C1 segment of cervical spinal cord (tissue), 14 donors: ENCODE data around the gene FMNL2.

ENCODE experiments used
- DNase-seq, 14 donors: peaks; one replicate each; lab custom pipeline; 2025; lab: John Stamatoyannopoulos, UW

Gene FMNL2

DNA sequence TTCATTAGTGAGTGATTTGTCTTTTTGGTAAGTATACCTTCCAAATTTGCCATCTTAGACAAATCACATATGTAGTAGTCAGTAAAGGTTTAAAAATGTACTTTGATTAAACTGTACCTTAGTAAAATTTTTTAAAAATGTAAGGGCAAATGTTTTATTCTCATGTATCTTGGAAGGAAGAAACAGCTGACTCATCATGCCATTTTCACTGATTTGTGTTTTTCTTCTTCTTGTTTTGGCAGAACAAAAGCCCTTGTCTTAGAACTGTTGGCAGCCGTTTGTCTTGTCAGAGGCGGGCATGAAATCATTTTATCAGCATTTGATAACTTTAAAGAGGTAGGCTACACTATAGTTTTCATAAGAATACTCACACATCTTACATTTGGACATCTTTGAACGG is 245.7 kb downstream of the FMNL2 start:
- peak in 1 of 14 donors; percentile 18 for DNase-seq

DNA sequence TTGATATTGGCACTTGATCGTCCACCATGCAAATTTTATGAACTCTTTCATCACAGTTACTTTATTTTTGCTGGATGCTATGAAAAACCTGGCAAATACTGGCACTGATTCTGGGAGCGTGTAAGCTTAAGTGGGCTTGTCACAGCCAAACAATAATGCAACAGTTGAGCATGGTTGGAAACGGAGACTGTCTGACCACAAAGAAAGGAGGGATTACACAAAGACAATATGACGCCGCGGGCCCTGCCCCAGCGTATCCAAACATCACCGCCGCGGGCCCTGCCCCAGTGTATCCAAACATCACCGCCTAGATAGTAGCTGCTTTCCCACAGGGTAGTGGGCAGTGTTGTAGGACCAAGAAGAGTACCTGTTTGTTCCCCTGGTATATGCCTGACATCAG is 246.4 kb downstream of the FMNL2 start:
- peak in 5 of 14 donors; percentile 7 to 17 (median 16) for DNase-seq

DNA sequence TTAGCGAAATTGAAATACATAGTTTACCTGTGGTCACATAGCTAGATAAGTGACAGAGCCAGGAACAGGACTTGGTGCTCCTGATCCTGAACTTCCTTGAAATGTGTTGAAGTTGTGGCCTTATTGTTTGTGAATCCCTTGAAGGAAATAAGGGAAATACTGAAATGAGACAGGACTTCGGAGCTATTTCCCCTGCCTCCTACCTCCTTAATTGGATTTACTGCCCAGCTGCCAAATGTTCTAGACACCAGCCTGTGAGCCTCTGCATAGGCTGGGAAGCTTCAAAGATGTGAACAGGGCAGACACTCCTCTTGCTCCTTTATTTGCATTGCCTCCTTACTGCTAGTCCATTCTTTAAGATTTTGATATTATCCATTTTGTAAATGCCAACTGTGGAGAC is 247.1 kb downstream of the FMNL2 start:
- DNase-seq, result no peak

DNA sequence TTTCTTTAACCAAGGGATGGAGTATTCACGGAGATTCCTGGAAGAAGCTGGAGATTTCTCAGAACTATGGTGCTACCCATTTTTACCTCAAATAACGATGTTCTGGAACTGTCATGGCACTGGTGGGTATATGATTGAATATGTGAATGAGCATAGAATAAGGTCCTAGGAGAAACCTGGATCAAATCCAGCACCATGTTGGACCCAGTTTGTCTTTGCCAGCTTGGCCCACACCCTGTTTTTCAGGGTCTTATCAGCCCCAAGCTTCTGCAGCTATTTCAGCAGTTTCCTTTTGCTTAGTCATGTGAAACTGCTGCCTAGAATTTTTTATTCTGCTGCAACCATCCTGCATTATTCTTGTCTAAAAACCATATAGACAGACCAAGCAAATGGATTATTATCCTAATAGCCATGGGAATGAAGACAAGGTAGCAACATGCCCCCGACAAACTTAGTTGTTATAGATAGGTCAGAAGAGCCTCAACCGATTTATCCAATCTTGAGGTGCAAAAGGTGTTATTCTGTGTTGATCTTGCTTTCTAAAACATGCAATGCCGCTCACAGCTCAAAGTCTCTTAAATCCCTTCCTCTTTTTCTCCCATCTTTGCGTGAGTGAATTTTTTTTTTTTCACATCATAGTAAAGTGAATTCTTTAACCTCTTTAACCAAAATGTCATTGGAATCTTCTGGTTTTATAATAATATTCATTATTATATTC is 248.7 kb downstream of the FMNL2 start:
- DNase-seq, result no peak

DNA sequence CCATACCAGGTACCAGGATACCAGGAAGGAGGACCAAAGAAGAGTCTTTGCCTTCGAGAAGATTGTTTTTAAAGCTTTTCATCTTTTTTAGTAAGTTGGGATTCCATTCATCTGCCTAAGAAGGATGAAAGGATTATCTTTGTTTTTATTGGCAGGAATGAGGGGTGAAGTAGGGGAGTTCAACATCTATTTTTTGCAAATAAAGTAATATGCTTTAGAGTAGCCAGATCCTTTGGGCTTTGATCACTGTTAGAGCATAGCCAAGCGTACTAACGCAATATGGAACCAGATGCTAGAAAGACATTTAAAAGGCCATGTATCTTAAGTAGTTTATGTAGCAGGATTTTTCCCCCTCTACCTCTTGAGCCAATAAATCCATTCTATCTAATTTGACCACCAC is 249.3 kb downstream of the FMNL2 start:
- no peak for DNase-seq

DNA sequence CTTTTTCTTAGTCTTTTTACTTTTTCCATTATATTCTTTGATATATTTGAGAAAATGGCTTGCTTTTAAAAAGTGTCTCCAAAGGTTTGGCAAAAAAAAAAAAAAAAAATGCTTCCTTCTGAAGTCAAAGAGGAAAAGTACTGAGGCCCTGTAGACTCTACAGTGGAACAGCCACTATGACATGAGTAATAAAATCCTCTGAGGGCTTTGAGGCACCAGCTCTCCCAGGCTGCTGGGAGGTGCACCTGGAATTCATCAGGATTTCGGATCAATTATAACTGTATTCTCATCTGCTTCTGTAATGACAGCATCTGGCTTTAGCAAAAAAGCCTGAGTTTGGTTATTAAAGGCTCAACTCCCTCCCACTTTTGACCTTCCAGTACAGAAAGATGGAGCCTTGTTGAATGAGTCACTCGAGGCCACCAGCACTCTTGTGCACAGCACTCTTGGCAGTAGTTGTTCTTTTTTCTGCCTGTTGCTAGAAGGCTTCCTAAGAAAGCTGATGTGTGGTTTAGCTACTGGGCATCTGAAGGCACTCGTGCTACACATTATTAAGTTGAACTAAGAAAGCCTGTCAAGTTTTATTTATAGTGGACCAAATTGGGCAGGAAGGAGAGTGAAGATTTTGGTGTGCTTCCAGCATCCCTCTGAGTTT is 251.0 kb downstream of the FMNL2 start:
- DNase-seq, result peak in 4 of 14 donors; percentile 15 to 40 (median 28)

DNA sequence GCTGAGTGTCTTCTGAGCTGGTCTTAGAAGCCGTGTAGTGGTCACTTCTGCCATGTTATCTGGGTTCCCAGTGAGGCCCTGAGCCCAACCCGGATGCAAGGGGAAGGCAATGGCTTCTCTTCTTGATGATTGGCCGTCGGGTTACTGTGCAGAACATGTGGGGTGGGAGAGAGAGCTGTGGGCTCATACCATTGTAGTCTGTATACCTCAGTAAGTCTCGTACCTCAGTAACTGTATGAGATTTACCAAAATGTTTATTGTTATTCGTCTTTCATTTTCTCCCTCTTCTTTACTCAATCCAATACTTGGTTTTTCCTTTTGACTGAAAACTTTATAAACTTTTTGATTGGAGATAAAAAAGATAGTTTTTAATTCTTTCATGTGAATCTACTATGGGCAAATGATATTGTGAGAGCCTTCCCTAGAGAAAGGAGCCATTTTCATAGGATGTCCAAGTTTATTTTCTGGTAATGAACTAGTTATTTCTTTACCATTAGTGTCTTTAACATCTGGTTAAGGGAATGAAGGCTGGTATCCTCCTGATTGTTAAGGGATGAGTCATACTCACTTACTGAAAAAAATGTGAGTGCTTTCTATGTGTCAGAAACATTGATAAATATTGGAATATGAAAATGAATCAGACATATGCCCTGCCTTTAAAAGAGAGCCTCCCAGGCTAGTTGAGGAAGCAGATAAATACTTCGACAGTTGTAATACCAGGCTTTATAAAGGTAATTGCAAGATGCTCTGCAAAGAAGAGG is 252.4 kb downstream of the FMNL2 start:
- no peak for DNase-seq

DNA sequence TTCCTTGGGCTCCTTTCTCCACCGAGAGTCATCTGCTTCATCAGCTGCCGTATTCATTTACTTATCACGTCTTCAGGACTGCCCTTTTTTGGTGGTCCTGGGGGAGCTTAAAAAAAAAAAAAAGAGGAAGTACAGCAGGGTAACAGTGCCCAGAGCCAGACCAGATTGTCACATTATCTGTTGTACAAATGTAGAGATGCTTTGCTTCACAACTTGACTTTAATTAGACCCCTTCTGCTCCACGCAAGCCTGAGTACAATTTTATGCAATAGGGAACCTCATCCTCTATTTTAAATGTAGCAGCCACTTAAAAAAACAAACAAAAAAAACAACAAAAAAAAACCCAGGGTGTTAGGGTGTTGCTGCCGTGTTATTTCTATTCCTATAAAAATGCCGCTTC is 254.0 kb downstream of the FMNL2 start:
- DNase-seq, result peak in 1 of 14 donors; percentile 14

DNA sequence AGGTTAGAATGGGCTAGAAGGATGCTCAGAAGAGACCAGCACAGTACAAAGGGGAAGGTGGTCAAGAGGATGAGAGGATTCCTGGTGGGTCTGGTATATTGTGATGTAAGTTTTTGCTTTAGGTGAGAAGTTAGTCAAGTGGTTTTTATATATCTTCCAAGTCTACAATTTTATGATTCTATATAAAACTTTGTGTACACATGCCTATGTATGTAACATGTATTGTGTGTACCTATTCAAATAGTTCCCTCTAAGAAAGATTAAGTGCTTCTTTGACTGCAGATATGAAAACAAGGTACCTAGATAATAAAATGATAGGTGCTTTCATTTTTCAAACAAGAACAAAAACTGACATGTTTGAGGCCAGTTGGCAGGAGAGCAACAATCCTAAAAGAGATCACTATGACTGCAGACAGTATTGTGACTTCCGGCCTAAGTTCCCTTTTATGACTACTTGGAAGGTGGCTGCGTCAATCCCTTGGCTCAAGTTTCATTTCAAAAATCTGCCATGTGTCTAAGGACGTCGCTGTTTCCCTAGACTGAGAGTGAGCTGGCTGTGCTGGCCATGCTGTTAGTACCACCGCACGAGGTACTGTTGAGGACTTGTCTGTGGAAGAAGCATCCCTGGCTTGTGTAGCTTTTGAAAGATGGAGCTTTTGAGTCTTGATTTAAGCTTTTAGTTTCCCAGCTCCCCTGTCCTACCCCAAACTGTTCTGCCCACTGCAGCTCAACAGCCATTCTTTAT is 259.2 kb downstream of the FMNL2 start:
- DNase-seq, result peak in 4 of 14 donors; percentile 17 to 47 (median 41)

DNA sequence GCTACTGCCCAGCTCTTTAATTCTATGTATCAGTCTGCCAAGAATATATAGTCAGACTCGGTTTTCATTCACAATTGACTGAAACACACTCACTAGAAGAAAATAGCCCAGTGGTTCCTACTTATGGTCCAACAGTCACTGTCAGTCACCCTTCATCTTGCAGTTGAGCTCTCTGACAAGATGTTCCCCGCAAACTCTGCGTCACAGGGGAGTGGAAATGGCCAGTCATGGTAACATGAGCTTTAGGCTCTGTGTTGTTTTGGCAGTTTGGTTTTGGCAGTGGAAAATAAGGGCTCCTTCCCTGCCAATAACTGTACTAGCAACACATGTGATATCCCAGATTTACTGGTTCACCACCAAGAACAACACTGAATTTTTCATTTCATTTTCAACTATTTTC is 259.8 kb downstream of the FMNL2 start:
- DNase-seq, result peak in 1 of 14 donors; percentile 47

DNA sequence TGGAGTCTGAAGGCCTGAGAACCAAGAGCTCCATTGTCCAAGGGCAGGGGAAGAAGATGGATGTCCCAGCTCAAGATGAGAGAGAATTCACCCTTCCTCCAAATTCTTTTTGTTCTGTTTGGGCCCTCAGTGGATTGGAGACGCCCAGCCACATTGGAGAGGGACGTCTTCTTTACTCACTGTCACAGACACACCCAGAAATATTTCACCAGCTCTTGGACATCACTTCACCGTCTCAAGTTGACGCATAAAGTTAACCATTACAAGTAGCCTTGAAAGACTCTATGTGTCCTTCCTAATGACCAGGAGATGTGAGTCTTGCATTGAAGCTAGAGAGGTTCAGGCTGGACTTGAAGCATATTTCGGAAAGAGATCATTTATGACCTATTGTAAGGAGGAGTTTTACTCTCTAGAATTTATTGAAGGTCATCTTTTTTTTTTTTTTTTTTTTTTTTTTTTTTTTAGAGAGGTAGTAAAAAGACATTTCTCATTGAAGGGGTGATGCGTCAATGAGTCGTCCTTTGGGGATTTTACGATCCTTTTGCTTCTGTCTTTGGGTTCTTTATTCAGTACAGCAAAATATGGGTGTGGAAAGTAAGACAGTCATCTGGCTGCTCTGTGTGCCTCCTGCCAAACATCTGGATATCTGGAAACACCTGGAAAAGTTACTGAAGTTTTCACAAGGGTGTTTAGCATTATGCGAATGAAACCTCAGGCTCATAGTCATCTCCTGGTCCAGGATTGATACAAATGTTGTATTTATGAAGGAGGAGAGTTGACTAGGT is 264.2 kb downstream of the FMNL2 start:
- DNase-seq, result no peak

DNA sequence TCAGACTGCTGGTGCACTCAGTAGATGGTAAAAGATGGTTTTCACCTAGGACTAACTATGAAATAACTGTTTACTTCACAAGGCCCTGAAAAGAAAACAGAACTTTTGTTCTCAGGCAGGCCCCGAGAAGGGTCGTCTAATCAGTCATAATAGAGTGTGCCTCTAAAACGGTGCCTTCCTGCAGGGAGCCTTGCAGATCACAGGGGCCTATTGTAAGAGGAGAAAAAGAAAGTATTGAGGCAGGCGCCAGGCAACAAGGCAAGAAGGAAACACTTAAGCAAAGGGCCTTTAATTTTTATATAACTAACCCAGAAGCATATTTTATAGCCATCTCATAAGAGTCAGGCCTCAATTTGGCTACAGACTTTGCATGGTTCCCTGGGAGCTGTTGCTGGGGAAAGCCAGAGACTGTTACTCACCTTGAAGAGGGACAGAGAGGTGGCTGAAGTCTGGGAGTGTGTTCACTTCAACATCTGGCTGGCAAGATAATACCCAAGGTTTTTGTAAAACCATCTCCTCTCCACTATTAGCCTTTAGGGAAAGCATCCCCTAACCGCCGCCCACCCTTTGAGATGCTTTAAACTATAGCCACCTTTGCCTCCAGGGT is 265.2 kb downstream of the FMNL2 start:
- DNase-seq, result no peak

DNA sequence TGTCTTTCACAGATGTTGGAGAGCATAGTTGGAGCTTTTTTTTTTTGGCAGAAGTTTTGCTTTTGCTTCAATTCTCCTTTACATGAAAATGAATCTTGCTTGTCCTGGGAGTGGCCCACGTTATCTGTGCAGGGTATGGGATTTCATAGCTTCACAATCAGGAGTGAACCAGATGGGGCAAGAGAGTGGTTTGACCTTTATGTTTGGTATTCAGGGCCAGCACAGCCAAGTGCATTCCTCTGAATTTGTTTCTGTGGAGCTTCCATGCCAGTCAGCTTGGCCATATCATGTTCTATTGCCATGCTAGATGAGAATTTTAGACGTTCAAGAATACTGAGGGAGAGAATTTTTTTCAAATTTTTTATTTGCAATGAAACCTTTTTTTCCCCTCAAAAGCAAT is 265.7 kb downstream of the FMNL2 start:
- no peak for DNase-seq

DNA sequence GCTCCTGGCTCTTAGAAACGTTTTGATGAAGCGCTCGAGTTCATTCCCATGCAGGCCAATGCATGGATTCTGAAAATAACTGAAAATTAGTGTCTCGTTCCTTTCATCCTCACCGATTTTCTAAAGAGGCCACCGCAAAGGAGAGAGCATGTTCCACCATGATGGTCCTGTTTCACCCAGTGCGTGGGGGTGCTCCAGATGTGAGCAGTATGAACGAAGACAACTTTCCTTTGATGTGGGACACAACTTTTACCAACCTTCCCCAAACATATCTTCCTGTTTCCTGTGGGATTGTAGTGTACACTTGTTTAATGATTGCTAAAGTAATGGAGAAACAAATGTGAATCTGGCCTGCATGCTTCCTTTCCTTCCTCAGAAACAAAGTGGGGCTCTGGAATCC is 267.8 kb downstream of the FMNL2 start:
- DNase-seq, result no peak

DNA sequence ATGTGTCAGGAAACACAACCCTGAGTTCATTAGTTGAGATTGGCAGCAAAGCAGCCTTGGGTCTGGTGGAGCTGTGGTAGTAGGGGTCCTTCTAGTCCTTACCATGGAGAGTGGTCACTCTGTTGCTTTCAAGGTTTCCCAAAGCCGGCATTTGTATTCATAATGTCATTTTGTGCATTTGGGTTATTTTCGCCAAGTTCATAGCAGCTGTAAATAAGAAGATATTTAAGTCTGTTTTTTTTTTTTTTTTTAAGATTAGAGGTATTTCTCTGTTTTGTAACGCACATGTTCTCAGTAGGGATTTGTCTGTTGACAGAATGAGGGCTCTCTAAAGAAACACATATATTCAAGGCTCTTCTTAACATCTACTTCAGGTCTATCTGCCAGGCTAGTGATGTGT is 268.2 kb downstream of the FMNL2 start:
- DNase-seq, result no peak

DNA sequence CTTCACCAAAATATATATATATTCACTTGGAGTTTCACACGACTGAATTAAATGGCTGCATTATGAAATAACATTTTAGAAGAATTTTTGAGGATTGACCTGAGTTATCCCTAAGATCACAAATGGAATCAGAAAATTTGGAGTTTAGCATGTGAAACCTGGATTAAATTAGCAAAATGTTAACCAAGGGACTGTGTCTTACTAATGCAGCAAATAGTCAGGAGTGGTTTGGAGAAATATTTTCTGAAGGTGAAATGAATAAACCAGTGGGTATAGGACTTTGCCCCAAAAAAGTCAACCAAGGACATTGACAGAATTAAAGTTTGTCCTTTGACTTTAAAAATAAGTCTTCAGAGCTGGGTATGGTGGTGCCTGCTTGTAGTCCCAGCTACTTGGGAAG is 271.1 kb downstream of the FMNL2 start:
- DNase-seq, result no peak

DNA sequence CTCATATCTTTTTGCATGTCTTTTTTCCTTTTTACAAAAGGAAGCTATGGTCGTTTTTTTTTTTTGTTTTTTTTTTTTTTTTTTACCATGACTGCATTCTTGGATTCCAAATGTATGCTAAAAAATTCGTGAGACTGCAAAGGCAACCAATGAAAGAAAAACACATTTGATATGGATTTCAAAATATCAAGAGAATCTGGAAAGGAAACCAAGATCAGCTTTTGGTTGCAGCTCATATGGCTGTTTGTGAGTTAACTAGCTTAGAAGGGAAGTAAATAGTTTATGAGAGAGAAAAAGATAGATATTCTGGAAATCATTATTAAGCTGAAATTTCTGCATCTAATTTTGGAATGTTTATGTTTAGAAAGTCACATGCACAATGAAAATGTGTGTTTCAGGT is 272.0 kb downstream of the FMNL2 start:
- DNase-seq, result no peak

DNA sequence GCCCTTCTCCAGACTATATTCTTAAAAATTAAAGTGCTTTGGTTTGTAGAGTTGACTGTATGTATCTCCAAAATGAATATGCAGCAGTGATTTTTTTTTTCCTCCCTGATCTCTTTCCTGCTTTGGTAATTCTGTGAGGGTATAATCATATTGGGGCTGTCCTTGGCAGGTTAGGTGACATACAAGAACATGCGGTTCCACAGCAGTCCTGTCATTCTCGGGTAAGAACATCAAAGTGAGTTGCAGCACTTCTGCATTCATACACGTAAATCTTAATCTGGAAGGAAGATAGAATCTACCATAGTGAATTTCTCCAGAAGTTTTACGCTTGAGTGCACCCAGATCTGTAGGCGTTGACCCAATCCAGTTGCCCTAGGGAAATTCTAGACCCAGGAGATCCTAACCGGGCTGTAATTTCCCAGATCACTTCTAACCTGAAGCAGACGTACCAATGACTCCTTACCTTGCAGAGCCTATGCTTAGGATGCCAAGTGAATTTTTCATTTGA is 272.9 kb downstream of the FMNL2 start:
- no peak for DNase-seq

DNA sequence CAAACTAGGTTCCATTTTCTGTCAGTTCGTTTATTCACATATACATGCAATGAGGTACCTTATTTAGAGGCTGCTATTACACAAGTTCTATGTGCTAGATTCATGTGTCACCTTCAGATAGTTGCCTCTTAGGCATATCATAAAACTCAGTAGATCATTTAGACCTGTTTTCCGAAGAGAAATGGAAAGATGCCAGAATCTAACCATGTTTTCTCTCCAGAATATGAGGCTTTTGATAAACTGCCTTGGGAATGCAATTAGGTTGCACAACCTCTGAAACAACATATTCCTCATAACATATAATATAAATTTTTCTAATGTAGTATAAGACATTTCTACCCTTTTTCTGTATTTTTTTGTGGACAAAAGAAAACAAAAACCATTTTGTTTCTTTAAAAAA is 274.2 kb downstream of the FMNL2 start:
- DNase-seq, result no peak

DNA sequence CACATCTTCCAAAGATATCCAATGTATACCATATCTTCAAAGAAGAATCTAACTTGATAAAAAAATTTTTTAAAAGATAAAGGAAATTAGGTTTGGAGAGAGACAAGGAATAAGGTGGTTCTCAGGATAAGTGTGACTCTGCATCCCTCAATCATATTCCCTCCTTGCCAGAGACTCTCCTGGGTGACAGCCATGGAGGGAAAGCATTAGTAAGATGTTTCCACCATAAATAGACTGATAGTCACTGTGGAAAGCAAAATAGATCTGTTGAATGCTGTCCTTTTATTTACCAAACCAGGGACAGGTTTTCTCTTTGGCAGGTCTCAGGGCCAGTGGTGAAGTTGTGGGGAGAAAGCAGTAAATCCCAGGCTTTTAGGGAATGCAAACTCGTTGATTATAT is 274.7 kb downstream of the FMNL2 start:
- no peak for DNase-seq
